Natural killer cell treated with Interleukin-12 subunit alpha and Interleukin-12 subunit beta and Interleukin-15 and Interleukin-18, amount 100 ng/mL, for 72 hours (primary cell): ENCODE results near the gene SULT2A1. TPM values are rescaled to one million over a fixed set of nuclear protein-coding genes. Genes with fewer than 3 reads are reported as not detected.

Source experiments
- total RNA-seq, 2 donors: library from RNA; stranded (reverse); gene quantifications; one replicate each; pipeline ENCODE4 v1.2.3, GENCODE V29; 2022

SULT2A1 gene
- total RNA-seq, 2 donors from 2014 or later, result not detected

Other genes starting within 250 kb of the SULT2A1 start
- not detected for gene EHD2, start 172.9 kb downstream of the SULT2A1 start, total RNA-seq
- gene NOP53, start 140.8 kb downstream of the SULT2A1 start, total RNA-seq, result 100 to 1,000 TPM; 180 to 213 TPM
- 100 to 1,000 TPM in 1 of 2 donors, 10 to 100 TPM in 1; 68.9 to 118 TPM for gene SELENOW, start 107.6 kb downstream of the SULT2A1 start, total RNA-seq
- not detected for gene TPRX1, start 81.8 kb downstream of the SULT2A1 start, total RNA-seq
- not detected for gene CRX, start 64.4 kb downstream of the SULT2A1 start, total RNA-seq
- not detected for gene TPRX2, start 27.1 kb downstream of the SULT2A1 start, total RNA-seq
- gene BSPH1, start 105.9 kb upstream of the SULT2A1 start, total RNA-seq, result not detected
- gene ELSPBP1, start 108.3 kb upstream of the SULT2A1 start, total RNA-seq, result not detected
- gene CABP5, start 157.8 kb upstream of the SULT2A1 start, total RNA-seq, result not detected
- 10 to 100 TPM in 1 of 2 donors, 1 to 10 TPM in 1; 8.2 to 17.2 TPM for gene PLA2G4C, start 224.5 kb upstream of the SULT2A1 start, total RNA-seq